CD4-positive, alpha-beta T cell (primary cell): ENCODE measurements around the gene TECPR1. TPM values are rescaled to one million over a fixed set of nuclear protein-coding genes. Genes with fewer than 3 reads are reported as not detected.

Experiments used
- ATAC-seq: fragments of 200-7000 bp; cut with Tn5 transposase; one replicate; pipeline ENCODE4 v1.10.0; 2022; ENCODE audit warnings: mild to moderate bottlenecking; ENCODE audit not compliant: poor library complexity
- CTCF ChIA-PET: fragments of 350-600 bp; sonication (Branson Sonifier 250); formaldehyde crosslinking; loops from one replicate; lab custom pipeline; 2021; ENCODE audit warnings: antibody characterized with exemption, inconsistent platforms; lab: Charles Lee
- POLR2A ChIA-PET: fragments of 350-600 bp; sonication (Branson Sonifier 250); formaldehyde crosslinking; loops from one replicate; lab custom pipeline; 2021; ENCODE audit warnings: antibody characterized with exemption, inconsistent platforms; lab: Charles Lee
- DNase-seq, 14 experiments: peaks; one replicate each; pipeline ENCODE4 v3.0.0-alpha.2; 2013 to 2020; ENCODE audit warnings: mixed read lengths in 2 of 14
- H3K27ac ChIP-seq, 2 donors: one replicate each; pipeline versions ENCODE4 v1.5.1 to v1.7.0; 2013; ENCODE audit warnings: low read length in 2 of 2, low read depth in 1 of 2, mild to moderate bottlenecking in 1 of 2
- H3K27me3 ChIP-seq, 2 experiments: 1 replicate in 1 of 2; 2 replicates in 1 of 2; pipeline versions ENCODE4 v1.6.1 to v1.7.0; 2013; ENCODE audit warnings: low read length in 2 of 2, control low read depth in 1 of 2, mild to moderate bottlenecking in 1 of 2, moderate library complexity in 1 of 2; ENCODE audit not compliant: insufficient read depth in 2 of 2, control insufficient read depth in 1 of 2
- H3K36me3 ChIP-seq: one replicate; pipeline ENCODE4 v1.6.1; 2013; ENCODE audit warnings: low read length, control low read depth; ENCODE audit not compliant: insufficient read depth
- H3K4me1 ChIP-seq: one replicate; pipeline ENCODE4 v1.6.1; 2013; ENCODE audit warnings: low read length, control low read depth; ENCODE audit not compliant: insufficient read depth
- H3K4me3 ChIP-seq: one replicate; pipeline ENCODE4 v1.5.1; 2013; ENCODE audit warnings: mild to moderate bottlenecking, low read length, moderate library complexity
- H3K9me3 ChIP-seq, 2 experiments: 1 replicate in 1 of 2; 2 replicates in 1 of 2; pipeline versions ENCODE4 v1.6.1 to v1.7.0; 2013; ENCODE audit warnings: low read length in 2 of 2, mild to moderate bottlenecking in 2 of 2, control low read depth in 1 of 2, moderate library complexity in 1 of 2; ENCODE audit not compliant: control insufficient read depth in 1 of 2, insufficient read depth in 1 of 2
- H3K27ac Mint-ChIP-seq: one replicate; pipeline ENCODE4 v1.8.0; 2020; ENCODE audit warnings: mixed read lengths
- H3K27me3 Mint-ChIP-seq: one replicate; pipeline ENCODE4 v1.8.0; 2021; ENCODE audit warnings: mixed read lengths
- H3K36me3 Mint-ChIP-seq: one replicate; pipeline ENCODE4 v1.8.0; 2021; ENCODE audit warnings: low read depth, mixed read lengths
- H3K4me1 Mint-ChIP-seq: one replicate; pipeline ENCODE4 v1.8.0; 2021; ENCODE audit warnings: low read depth, mixed read lengths
- H3K4me3 Mint-ChIP-seq: one replicate; pipeline ENCODE4 v1.8.0; 2020; ENCODE audit warnings: mild to moderate bottlenecking, mixed read lengths
- H3K9me3 Mint-ChIP-seq: one replicate; pipeline ENCODE4 v1.8.0; 2020; ENCODE audit warnings: mixed read lengths
- intact Hi-C, 2 experiments: fragments of 100-400 bp; cut with DNase I in 1 of 2; cut with micrococcal nuclease in 1 of 2; formaldehyde crosslinking; loops; one replicate each; pipeline versions ENCODE4 v1.15.1 to v1.9.0; 2023 to 2025; cut with DNase I, micrococcal nuclease
- total RNA-seq, 174 experiments: library from RNA in 2 of 174; stranded (reverse) in 2 of 174; gene quantifications; one replicate each; pipeline ENCODE4 v1.2.3 and lab custom pipeline; 2021 to 2026
- TF ChIP-seq, protein P1 (sequence below): fragments of 200-600 bp; IDR thresholded peaks from one replicate; pipeline ENCODE4 v1.8.0; 2022; ENCODE audit warnings: antibody characterized with exemption, mild to moderate bottlenecking

The TECPR1 gene
- total RNA-seq, 2 experiments from 2014 or later = 85.9 to 90.4 TPM

DNA sequence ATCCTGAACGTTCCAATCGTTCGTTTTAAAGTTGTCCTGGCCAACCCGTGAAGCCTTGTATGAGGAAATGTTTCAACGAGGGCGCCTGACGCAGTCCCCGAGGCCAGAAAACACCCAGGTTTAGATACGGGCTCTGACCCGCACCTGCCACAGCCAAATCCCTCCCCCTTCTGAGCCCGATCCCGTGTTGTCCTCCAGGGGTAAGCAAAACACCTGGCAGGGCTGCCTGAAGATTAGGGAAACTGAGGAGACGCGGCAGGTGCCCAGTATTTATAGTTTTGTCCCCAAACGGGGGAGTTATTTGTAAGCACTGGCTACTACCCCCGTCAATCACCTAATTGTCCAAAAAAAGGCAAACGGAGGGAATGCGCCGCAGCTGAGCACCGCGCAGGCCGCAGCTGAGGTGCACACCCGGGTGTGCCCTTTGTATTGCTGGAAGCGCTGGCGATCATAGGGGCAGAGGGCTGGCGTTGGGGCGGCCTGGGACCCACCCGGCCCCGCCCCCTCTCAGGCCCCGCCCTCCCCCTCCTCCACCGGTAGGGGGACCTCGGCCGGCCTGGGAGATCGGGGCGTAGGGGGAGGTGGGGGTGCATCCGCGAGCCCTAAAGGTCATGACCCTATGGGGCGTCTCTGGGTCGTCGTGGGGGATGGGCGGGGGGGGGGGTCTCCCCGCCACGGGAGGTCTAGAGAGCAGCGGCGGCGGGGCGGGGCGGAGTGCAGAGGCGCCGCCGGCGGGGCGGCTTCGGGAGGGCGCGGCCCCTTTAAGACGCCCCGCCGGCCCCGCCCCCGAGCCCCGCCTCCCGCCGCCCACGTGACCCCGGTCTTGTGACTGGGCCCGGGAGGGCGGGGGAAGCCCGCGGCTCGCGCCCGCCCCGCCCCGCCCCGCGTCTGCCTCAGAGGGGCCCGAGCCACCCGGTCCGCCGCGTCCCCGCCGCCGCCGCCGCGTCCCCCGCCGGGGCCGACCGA is 29.0 kb upstream of the TECPR1 start, which contains the start of gene BRI3:
Gene BRI3, plus strand, starts transcription at position 896 of the 966 bp plus-strand sequence. CDS start 110 bp downstream, outside the sequence.
- peaks cover 9% of the 10 kb centered on the region for H3K36me3 Mint-ChIP-seq
- no peaks in the 10 kb centered on the region for H3K27me3 Mint-ChIP-seq
- H3K4me3 ChIP-seq = peak within 1 kb of the TSS; percentile 77
- no peaks in the 10 kb centered on the region for H3K27me3 ChIP-seq
- H3K4me1 ChIP-seq = peaks cover 51% of the 10 kb centered on the region
- POLR2A ChIA-PET = interaction anchor here (1.0 to 5.1 kb wide), 6 partner anchors 14 to 597 kb away, joined by 3 to 65 read pairs (median 4); partner anchors contain the start of genes TECPR1 and TRRAP
- H3K4me3 Mint-ChIP-seq = peak within 1 kb of the TSS; percentile 90
- H3K9me3 ChIP-seq = no peaks in the 10 kb centered on the region
- H3K36me3 ChIP-seq = no peaks in the 10 kb centered on the region
- CTCF ChIA-PET = interaction anchor here (0.7 kb wide), 1 partner anchor 32 kb away, joined by 3 read pairs; no protein-coding TSS in a partner anchor
- peak within 1 kb of the TSS; percentile 91 for H3K27ac Mint-ChIP-seq
- H3K4me1 Mint-ChIP-seq = peaks cover 37% of the 10 kb centered on the region
- DNase-seq (peak; percentile 83 to 98 (median 92)), ATAC-seq (peak; percentile 77)
- intact Hi-C loops = loop anchor here (1.0 to 10.0 kb wide), 8 partner anchors 30 to 1166 kb away; partner anchors contain the start of genes BAIAP2L1 (in 1 of the 2), BHLHA15 (in 1 of the 2), SDHAF3 (in 1 of the 2) and SMURF1 (in 1 of the 2)
- TF ChIP-seq, protein P1, sequence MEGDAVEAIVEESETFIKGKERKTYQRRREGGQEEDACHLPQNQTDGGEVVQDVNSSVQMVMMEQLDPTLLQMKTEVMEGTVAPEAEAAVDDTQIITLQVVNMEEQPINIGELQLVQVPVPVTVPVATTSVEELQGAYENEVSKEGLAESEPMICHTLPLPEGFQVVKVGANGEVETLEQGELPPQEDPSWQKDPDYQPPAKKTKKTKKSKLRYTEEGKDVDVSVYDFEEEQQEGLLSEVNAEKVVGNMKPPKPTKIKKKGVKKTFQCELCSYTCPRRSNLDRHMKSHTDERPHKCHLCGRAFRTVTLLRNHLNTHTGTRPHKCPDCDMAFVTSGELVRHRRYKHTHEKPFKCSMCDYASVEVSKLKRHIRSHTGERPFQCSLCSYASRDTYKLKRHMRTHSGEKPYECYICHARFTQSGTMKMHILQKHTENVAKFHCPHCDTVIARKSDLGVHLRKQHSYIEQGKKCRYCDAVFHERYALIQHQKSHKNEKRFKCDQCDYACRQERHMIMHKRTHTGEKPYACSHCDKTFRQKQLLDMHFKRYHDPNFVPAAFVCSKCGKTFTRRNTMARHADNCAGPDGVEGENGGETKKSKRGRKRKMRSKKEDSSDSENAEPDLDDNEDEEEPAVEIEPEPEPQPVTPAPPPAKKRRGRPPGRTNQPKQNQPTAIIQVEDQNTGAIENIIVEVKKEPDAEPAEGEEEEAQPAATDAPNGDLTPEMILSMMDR = peak; percentile 53
- peak within 1 kb of the TSS; percentile 62 to 73 for H3K27ac ChIP-seq
- no peaks in the 10 kb centered on the region for H3K9me3 Mint-ChIP-seq

DNA sequence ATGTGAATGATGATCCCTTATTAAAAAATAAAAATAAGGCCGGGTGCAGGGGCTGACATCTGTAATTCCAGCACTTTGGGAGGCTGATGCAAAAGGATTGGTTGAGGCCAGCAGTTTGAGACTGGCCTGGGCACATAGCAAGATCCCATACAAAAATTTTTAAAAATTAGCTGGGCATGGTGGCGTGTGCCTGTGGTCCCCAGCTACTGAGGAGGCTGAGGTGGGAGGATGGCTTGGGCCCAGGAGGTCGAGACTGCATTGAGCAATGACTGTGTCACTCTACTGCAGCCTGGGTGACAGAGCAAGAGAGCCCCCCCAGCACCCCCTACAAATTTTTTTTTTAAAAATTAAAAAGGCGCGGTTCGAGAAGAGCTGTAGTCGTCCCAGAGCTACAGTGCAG is 28.3 kb upstream of the TECPR1 start:
- Mint-ChIP-seq H3K27me3 (no peaks in the 10 kb centered on the region), H3K27ac (peak overlapping the region; percentile 91), H3K9me3 (no peaks in the 10 kb centered on the region), H3K4me3 (peak overlapping the region; percentile 90), H3K36me3 (peaks cover 9% of the 10 kb centered on the region), H3K4me1 (peaks cover 36% of the 10 kb centered on the region)
- Histone ChIP-seq H3K9me3 (no peaks in the 10 kb centered on the region), H3K4me3 (peak overlapping the region; percentile 77), H3K27me3 (no peaks in the 10 kb centered on the region), H3K27ac (peak overlapping the region in 1 of 2 donors; percentile 62), H3K36me3 (no peaks in the 10 kb centered on the region), H3K4me1 (peaks cover 43% of the 10 kb centered on the region)
- intact Hi-C loops = loop anchor here (1.0 to 10.0 kb wide), 8 partner anchors 29 to 1165 kb away; partner anchors contain the start of genes BAIAP2L1 (in 1 of the 2), BHLHA15 (in 1 of the 2), SDHAF3 (in 1 of the 2) and SMURF1 (in 1 of the 2)
- ChIA-PET POLR2A (interaction anchor here (0.6 to 5.1 kb wide), 7 partner anchors 13 to 598 kb away, joined by 3 to 65 read pairs (median 3); partner anchors contain the start of genes TECPR1 and TRRAP), CTCF (interaction anchor here (0.7 kb wide), 1 partner anchor 31 kb away, joined by 3 read pairs; no protein-coding TSS in a partner anchor)
- TF ChIP-seq, protein P1 = no peak
- ATAC-seq (no peak), DNase-seq (peak in 1 of 14 experiments; percentile 27)

DNA sequence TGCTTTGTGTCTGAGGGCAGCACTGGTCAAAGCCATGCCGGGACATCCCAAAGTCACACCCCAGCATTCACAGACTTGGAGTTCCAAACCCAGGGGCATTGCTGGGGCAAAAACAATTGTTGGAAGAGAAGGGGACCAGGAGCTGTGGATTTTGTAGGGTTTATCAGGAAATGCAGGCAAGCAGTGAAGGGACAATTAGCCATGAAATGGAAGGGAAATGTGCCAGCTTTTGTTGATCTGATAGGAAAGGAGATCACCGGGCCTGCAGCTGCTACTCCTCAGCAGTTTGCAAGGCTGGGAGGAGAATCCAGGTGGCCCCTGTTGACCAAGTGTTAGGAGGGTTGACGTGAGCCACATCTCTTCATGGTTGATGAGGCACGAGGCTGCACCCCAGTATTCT is 26.9 kb upstream of the TECPR1 start:
- intact Hi-C loops = no loop called here
- H3K4me1 Mint-ChIP-seq = peaks cover 24% of the 10 kb centered on the region
- no peaks in the 10 kb centered on the region for H3K9me3 ChIP-seq
- no peaks in the 10 kb centered on the region for H3K36me3 ChIP-seq
- TF ChIP-seq, protein P1 = no peak
- peaks cover 9% of the 10 kb centered on the region for H3K36me3 Mint-ChIP-seq
- DNase-seq = no peak
- H3K27ac ChIP-seq = no peak overlapping the region
- H3K27me3 ChIP-seq = no peaks in the 10 kb centered on the region
- H3K4me1 ChIP-seq = peaks cover 30% of the 10 kb centered on the region
- POLR2A ChIA-PET = interaction anchor here (5.1 kb wide), 1 partner anchor 28 kb away, joined by 65 read pairs; the partner anchor contains the start of gene TECPR1
- H3K4me3 Mint-ChIP-seq = no peak overlapping the region
- no peaks in the 10 kb centered on the region for H3K27me3 Mint-ChIP-seq
- no peak overlapping the region for H3K4me3 ChIP-seq
- CTCF ChIA-PET = no interaction called here
- H3K9me3 Mint-ChIP-seq = no peaks in the 10 kb centered on the region
- no peak overlapping the region for H3K27ac Mint-ChIP-seq
- no peak for ATAC-seq
